NCI-H2107 (cell line): Measurements from ENCODE around the gene CCT8L2.
"Not testable (repeated sequence)": the region's sequence is repeated elsewhere in the genome, so short reads cannot be mapped to it uniquely, and the experiment has no call there.

ENCODE experiments used
- DNase-seq: peaks from one replicate; lab custom pipeline; 2025; lab: John Stamatoyannopoulos, UW

Gene CCT8L2

GRCh38 chr22:16559056-16559955 is 33.3 kb downstream of the CCT8L2 start:
- DNase-seq: no peak

GRCh38 chr22:16558376-16558945 is 34.1 kb downstream of the CCT8L2 start:
- not testable (repeated sequence) for DNase-seq

GRCh38 chr22:16557511-16557910 is 35.1 kb downstream of the CCT8L2 start:
- DNase-seq: not testable (repeated sequence)

- DNase-seq: not testable (repeated sequence)
Measured at GRCh38 chr22:16555077-16555994, 37.3 kb downstream of the CCT8L2 start.

GRCh38 chr22:16543310-16543709 is 49.3 kb downstream of the CCT8L2 start:
- DNase-seq: not testable (repeated sequence)
